ENCODE measurements around the gene TPPP3. TPM values are rescaled to one million over a fixed set of nuclear protein-coding genes. Genes with fewer than 3 reads are reported as not detected.

TPPP3 gene
- 1.5 and 2.3 TPM in 2 replicates for total RNA-seq (ENCODE audit: low replicate concordance)

GRCh38 chr16:67393111-67393787 is at the start of gene TPPP3:
Gene TPPP3, minus strand, starts transcription at chr16:67393498. Its CDS starts 2,387 bp downstream, at chr16:67391111.

GRCh38 chr16:67430977-67431774 is 37.9 kb upstream of the TPPP3 start, which contains the start of gene HSD11B2:
Gene HSD11B2, plus strand, starts transcription at chr16:67431121. Its CDS starts 128 bp downstream, at chr16:67431249.

GRCh38 chr16:67415872-67416793 is 22.8 kb upstream of the TPPP3 start, which contains the start of gene ZDHHC1:
Gene ZDHHC1, minus strand, starts transcription at chr16:67416477. Its CDS starts 8,702 bp downstream, at chr16:67407775.

Other genes with a start within 250 kb of the TPPP3 start
- gene B3GNT9, start 242.5 kb downstream of the TPPP3 start, total RNA-seq (ENCODE audit: low replicate concordance), result 26.5 and 26.8 TPM in 2 replicates
- 19.4 TPM in 2 replicates for gene TRADD, start 233.6 kb downstream of the TPPP3 start, total RNA-seq (ENCODE audit: low replicate concordance)
- gene FBXL8, start 233.5 kb downstream of the TPPP3 start, total RNA-seq (ENCODE audit: low replicate concordance), result 7.2 and 8.4 TPM in 2 replicates
- 2.9 and 31.7 TPM in 2 replicates for gene HSF4, start 228.8 kb downstream of the TPPP3 start, total RNA-seq (ENCODE audit: low replicate concordance)
- gene NOL3, start 223.0 kb downstream of the TPPP3 start, total RNA-seq (ENCODE audit: low replicate concordance), result 18.0 and 38.0 TPM in 2 replicates
- gene MATCAP1, start 209.5 kb downstream of the TPPP3 start, total RNA-seq (ENCODE audit: low replicate concordance), result 12.7 and 20.0 TPM in 2 replicates
- gene EXOC3L1, start 203.4 kb downstream of the TPPP3 start, total RNA-seq (ENCODE audit: low replicate concordance), result 0.47 TPM in 1 of 2 replicates, not detected in the other
- gene E2F4, start 201.3 kb downstream of the TPPP3 start, total RNA-seq (ENCODE audit: low replicate concordance), result 27.5 and 31.9 TPM in 2 replicates
- gene ELMO3, start 194.4 kb downstream of the TPPP3 start, total RNA-seq (ENCODE audit: low replicate concordance), result 0.12 and 0.45 TPM in 2 replicates
- 34.5 and 36.6 TPM in 2 replicates for gene TMEM208, start 166.4 kb downstream of the TPPP3 start, total RNA-seq (ENCODE audit: low replicate concordance)
- gene FHOD1, start 146.0 kb downstream of the TPPP3 start, total RNA-seq (ENCODE audit: low replicate concordance), result 7.4 and 11.6 TPM in 2 replicates
- gene SLC9A5, start 144.5 kb downstream of the TPPP3 start, total RNA-seq (ENCODE audit: low replicate concordance), result 0.23 and 1.5 TPM in 2 replicates
- gene PLEKHG4, start 114.0 kb downstream of the TPPP3 start, total RNA-seq (ENCODE audit: low replicate concordance), result 2.0 and 11.7 TPM in 2 replicates
- gene KCTD19, start 66.8 kb downstream of the TPPP3 start, total RNA-seq (ENCODE audit: low replicate concordance), result not detected in 2 replicates
- not detected in 2 replicates for gene LRRC36, start 66.7 kb downstream of the TPPP3 start, total RNA-seq (ENCODE audit: low replicate concordance)
- gene ZDHHC1, start 23.0 kb upstream of the TPPP3 start, total RNA-seq (ENCODE audit: low replicate concordance), result 2.8 and 4.3 TPM in 2 replicates
- not detected in 2 replicates for gene HSD11B2, start 37.6 kb upstream of the TPPP3 start, total RNA-seq (ENCODE audit: low replicate concordance)
- 108 and 157 TPM in 2 replicates for gene ATP6V0D1, start 87.7 kb upstream of the TPPP3 start, total RNA-seq (ENCODE audit: low replicate concordance)
- gene AGRP, start 90.0 kb upstream of the TPPP3 start, total RNA-seq (ENCODE audit: low replicate concordance), result 0.08 TPM in 1 of 2 replicates, not detected in the other
- 23.1 and 23.3 TPM in 2 replicates for gene RIPOR1, start 135.3 kb upstream of the TPPP3 start, total RNA-seq (ENCODE audit: low replicate concordance)
- 14.2 and 14.7 TPM in 2 replicates for gene CTCF, start 169.0 kb upstream of the TPPP3 start, total RNA-seq (ENCODE audit: low replicate concordance)